GM18526 (cell line): ENCODE measurements around the gene ACAT1.

Experiments
- POLR2A ChIP-seq: IDR thresholded peaks from 3 replicates; pipeline ENCODE4 v1.6.1; 2011; ENCODE audit not compliant: insufficient read length; ENCODE audit errors: extremely low read depth

Gene ACAT1

GRCh38 chr11:108135845-108136544, 14.6 kb downstream of the ACAT1 start:
- TF ChIP-seq POLR2A = no peak

DNA sequence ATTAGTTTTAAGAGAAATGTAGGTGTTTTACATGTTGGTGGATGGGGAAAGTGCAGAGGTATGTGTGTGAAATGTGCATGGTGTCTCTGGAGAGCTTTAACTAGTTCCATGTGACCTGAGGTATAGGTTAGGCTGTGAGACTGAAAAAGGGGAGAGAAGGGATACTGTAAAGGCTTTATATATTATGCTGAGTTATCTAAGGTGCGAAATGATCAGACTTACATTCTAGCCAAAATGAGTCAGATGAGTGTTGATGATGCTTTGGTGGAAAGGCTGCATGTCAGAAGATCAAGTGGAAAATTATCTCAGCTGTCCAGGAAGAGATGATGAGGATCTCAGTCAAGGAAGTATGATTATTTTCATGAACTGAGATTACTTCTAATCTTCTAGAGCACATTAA, 15.8 kb downstream of the ACAT1 start:
- no peak for TF ChIP-seq POLR2A

DNA sequence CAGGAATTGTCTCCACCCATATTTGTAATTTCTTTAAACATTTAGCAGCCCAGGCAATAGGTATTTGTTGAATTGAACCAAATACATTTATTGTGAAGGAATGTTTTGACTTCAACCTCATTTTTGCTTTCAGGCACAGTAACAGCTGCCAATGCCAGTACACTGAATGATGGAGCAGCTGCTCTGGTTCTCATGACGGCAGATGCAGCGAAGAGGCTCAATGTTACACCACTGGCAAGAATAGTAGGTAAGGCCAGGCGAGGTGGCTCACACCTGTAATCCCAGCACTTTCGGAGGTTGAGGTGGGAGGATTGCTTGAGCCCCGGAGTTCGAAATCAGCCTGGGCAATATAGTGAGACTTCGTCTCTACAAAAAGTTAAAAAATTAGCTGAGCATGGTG, 20.9 kb downstream of the ACAT1 start:
- TF ChIP-seq POLR2A = no peak

DNA sequence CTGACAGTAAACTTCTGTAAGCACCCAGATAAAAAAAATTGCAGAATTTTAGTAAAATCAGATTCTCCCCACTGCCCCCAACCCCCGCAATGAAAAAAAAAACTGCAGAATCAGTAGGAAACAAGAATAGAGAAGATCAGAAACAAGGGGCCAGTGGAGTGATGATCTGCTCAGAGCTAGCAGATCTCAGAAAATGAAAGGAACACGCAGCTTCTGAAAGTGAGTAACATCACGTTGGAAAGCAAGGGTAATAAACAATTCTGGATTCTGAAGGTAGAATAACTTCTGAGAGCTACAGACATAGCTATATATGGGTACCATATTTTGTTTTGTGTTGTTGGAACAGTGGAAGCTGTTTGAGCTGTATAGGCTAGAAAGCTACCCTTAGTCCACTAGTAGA, 23.2 kb downstream of the ACAT1 start:
- TF ChIP-seq POLR2A = no peak

DNA sequence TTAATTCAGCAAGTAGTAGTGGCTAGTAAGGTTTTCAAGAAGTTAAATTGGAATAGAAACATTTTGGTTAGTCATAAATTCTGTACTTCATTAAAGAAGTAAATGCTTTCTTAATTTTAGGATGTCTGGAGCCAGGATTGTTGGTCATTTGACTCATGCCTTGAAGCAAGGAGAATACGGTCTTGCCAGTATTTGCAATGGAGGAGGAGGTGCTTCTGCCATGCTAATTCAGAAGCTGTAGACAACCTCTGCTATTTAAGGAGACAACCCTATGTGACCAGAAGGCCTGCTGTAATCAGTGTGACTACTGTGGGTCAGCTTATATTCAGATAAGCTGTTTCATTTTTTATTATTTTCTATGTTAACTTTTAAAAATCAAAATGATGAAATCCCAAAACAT, 25.8 kb downstream of the ACAT1 start:
- no peak for TF ChIP-seq POLR2A

DNA sequence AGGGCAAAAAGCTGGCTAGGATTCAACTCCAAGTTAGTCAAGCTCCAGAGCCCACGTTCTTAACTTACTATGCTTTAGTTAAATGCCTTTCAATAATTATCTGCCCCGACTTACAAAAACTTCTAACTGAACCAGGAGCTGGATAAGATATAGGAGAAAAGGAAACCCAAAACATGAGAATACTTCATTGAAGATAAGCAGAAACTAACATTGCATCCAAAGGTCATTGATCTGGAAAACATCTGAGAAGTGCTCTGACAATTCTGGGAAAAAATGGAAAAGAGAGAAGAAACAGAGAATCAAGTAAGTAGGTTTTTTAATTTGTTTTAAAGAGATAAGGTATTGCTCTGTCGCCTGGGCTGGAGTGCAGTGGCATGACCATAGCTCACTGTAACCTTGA, 27.2 kb downstream of the ACAT1 start:
- no peak for TF ChIP-seq POLR2A

- TF ChIP-seq POLR2A = no peak
Measured at GRCh38 chr11:108154591-108154990, 33.2 kb downstream of the ACAT1 start.

DNA sequence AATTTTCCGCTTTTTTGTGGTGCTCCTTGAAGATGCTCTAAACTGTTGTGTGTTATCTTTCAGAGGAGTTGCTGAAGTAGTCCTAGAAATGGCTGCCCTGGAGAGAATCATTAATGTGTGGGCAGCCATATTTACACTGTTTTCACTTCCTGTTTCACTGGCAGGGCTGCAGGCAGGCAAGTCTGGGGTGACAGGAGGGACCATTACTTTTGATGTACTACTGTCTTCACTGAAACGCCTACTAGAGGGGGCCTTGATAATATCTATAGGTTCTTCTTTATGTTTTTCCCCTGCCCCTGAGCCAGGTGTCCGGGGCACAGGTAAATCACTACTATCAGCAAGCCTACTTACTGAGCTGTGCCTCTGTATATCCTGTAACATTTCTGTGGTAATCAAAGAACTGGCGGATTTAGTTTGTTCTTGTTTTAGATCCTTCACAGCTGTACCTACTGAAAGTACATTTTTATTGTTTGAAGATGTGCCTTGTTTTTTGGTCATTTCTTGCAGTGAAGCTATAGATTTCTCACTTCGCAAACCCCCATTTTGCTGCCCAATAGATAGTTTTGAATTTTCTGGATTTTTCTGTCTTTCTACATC, 39.7 kb downstream of the ACAT1 start:
- TF ChIP-seq POLR2A = no peak

GRCh38 chr11:108167624-108168023, 46.3 kb downstream of the ACAT1 start:
- TF ChIP-seq POLR2A = no peak

GRCh38 chr11:108170184-108170583, 48.8 kb downstream of the ACAT1 start:
- TF ChIP-seq POLR2A = no peak

DNA sequence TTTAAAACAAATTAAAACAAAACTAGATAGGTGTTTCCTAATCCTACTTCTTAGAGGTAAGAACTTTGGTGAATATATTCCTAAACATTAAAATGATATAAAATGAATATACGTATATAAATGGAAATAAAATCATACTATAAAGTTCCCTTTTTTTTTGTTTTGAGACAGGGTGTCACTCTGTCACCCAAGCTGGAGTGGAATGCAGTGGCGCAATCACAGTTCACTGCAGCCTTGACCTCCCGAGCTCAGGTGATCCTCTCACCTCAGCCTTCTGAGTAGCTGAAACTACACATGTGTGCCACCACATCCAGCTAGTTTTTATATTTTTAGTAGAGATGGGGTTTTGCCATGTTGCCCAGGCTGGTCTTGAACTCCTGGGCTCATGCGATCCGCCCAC, 56.2 kb downstream of the ACAT1 start:
- TF ChIP-seq POLR2A = no peak

GRCh38 chr11:108193725-108194124, 72.4 kb downstream of the ACAT1 start:
- no peak for TF ChIP-seq POLR2A

- TF ChIP-seq POLR2A = no peak
Measured at GRCh38 chr11:108196901-108197300, 75.5 kb downstream of the ACAT1 start.
